DOHH2 (cell line): ENCODE results near the gene ASB7.
A peak's percentile ranks its signal among the peaks of the same experiment; 100 is the strongest.

Experiments
- H3F3A ChIP-seq: fragments of 200-600 bp; sonication (generic), shearing (Covaris generic); 2 replicates; pipeline ENCODE4 v1.6.0; 2016; ENCODE audit warnings: antibody characterized with exemption, mild to moderate bottlenecking; ENCODE audit not compliant: control insufficient read depth, insufficient read depth
- H3K27ac ChIP-seq: fragments of 200-600 bp; sonication (generic); 2 replicates; pipeline ENCODE4 v1.5.1; 2014; ENCODE audit warnings: low read depth, mild to moderate bottlenecking, low read length, moderate library complexity
- H3K27me3 ChIP-seq: fragments of 200-600 bp; sonication (generic); 2 replicates; pipeline ENCODE4 v1.6.1; 2014; ENCODE audit warnings: mild to moderate bottlenecking, low read length, mixed read lengths; ENCODE audit not compliant: control insufficient read depth
- H3K36me3 ChIP-seq: fragments of 200-600 bp; sonication (generic); 2 replicates; pipeline ENCODE4 v1.6.1; 2014; ENCODE audit warnings: mild to moderate bottlenecking, low read length, moderate library complexity, mixed read lengths; ENCODE audit not compliant: control insufficient read depth
- H3K4me1 ChIP-seq: fragments of 200-600 bp; sonication (generic); 2 replicates; pipeline ENCODE4 v1.6.1; 2014; ENCODE audit warnings: mild to moderate bottlenecking, low read length, mixed read lengths; ENCODE audit not compliant: control insufficient read depth
- H3K4me2 ChIP-seq: fragments of 200-600 bp; sonication (generic); 2 replicates; pipeline ENCODE4 v1.6.0; 2014; ENCODE audit warnings: mild to moderate bottlenecking, low read length, moderate library complexity
- H3K4me3 ChIP-seq: fragments of 200-600 bp; sonication (generic); 2 replicates; pipeline ENCODE4 v1.5.1; 2014; ENCODE audit warnings: mild to moderate bottlenecking, low read length, mixed read lengths
- H3K79me2 ChIP-seq: fragments of 200-600 bp; sonication (generic); 2 replicates; pipeline ENCODE4 v1.6.1; 2014; ENCODE audit warnings: mild to moderate bottlenecking, low read length, mixed read lengths; ENCODE audit not compliant: control insufficient read depth
- H3K9me2 ChIP-seq: fragments of 200-600 bp; sonication (generic); replicated peaks from 2 replicates; pipeline ENCODE4 v1.6.1; 2014; ENCODE audit warnings: mild to moderate bottlenecking, low read length, mixed read lengths; ENCODE audit not compliant: control insufficient read depth
- H3K9me3 ChIP-seq: fragments of 200-600 bp; sonication (generic); 2 replicates; pipeline ENCODE4 v1.6.1; 2014; ENCODE audit warnings: antibody characterized with exemption, low read length, mixed read lengths; ENCODE audit not compliant: control insufficient read depth, insufficient read depth
- H4K20me1 ChIP-seq: fragments of 200-600 bp; sonication (generic); 2 replicates; pipeline ENCODE4 v1.6.0; 2014; ENCODE audit warnings: low read depth, mild to moderate bottlenecking, antibody characterized with exemption, low read length, moderate library complexity; ENCODE audit not compliant: control insufficient read depth, insufficient read depth
- EZH2phosphoT487 ChIP-seq: fragments of 200-600 bp; sonication (generic); IDR thresholded peaks from 2 replicates; pipeline ENCODE4 v1.6.1; 2017; ENCODE audit warnings: borderline replicate concordance, mild to moderate bottlenecking, antibody characterized with exemption, low read length, moderate library complexity, mixed read lengths
- TF ChIP-seq, protein P1 (sequence below): fragments of 200-600 bp; sonication (generic); IDR thresholded peaks from one replicate; pipeline ENCODE4 v1.5.1; 2014; ENCODE audit warnings: antibody characterized with exemption, mild to moderate bottlenecking, low read depth, low read length; ENCODE audit not compliant: poor library complexity, severe bottlenecking

The ASB7 gene

DNA sequence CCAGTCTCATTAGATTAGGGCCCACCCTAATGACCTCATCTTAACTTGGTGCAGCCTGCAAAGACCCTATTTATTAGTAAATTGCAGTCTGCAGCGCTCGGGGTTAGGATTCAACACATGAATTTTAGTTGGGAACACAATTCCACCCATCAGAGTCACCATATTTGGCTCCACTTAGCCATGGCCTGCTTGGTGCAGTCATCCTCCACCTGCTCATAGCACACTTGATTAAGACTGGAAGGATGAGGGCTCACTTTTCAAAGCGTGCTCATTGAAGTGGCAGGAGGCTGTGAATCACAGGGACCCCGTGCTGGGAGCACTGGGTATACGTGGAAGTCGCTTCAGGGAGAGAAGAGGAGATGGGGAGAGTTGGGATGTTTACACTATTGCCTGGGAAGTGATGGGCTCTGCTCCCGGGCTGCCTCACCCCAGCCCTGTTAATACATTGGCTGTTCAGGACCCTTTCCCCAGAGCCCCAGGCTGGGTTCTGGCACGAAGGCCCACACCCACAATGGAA is 68.2 kb downstream of the ASB7 start:
- H3K4me3 ChIP-seq, result no peak overlapping the region
- H3K4me2 ChIP-seq, result no peak overlapping the region
- no peaks in the 10 kb centered on the region for H3F3A ChIP-seq
- no peaks in the 10 kb centered on the region for H3K36me3 ChIP-seq
- TF ChIP-seq, protein P1, sequence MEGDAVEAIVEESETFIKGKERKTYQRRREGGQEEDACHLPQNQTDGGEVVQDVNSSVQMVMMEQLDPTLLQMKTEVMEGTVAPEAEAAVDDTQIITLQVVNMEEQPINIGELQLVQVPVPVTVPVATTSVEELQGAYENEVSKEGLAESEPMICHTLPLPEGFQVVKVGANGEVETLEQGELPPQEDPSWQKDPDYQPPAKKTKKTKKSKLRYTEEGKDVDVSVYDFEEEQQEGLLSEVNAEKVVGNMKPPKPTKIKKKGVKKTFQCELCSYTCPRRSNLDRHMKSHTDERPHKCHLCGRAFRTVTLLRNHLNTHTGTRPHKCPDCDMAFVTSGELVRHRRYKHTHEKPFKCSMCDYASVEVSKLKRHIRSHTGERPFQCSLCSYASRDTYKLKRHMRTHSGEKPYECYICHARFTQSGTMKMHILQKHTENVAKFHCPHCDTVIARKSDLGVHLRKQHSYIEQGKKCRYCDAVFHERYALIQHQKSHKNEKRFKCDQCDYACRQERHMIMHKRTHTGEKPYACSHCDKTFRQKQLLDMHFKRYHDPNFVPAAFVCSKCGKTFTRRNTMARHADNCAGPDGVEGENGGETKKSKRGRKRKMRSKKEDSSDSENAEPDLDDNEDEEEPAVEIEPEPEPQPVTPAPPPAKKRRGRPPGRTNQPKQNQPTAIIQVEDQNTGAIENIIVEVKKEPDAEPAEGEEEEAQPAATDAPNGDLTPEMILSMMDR, result no peak
- TF ChIP-seq EZH2phosphoT487, result no peak
- no peaks in the 10 kb centered on the region for H3K4me1 ChIP-seq
- no peak overlapping the region for H3K27ac ChIP-seq
- H3K79me2 ChIP-seq, result no peaks in the 10 kb centered on the region
- H3K27me3 ChIP-seq, result no peaks in the 10 kb centered on the region
- H4K20me1 ChIP-seq, result no peaks in the 10 kb centered on the region
- H3K9me3 ChIP-seq, result no peaks in the 10 kb centered on the region
- no peaks in the 10 kb centered on the region for H3K9me2 ChIP-seq

DNA sequence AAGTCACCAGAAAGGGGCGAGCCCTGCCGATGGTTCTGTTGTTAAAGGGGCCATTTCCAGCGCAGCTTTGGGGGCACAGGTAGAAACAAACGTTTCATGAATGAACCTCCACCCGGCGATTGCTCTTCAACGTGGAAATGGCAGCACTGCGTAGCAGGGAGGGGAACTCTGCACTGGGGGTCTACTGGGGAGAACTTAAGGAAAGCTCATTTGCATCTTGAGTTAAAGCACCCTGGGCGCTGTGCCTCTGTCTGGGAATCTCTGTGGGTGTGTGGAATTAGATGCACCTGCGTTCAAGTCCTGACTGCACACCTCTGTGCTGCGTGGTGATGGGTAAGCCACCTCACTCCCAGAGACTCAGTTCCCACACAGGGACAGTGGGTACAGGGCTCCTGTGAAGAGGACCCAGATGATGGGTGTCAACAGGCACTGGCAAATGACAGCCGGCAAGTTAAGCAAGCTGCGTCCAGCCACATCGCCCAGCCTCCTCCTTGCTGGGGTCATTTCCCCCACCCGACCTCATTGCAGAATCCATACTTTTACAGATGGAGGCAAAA is 68.8 kb downstream of the ASB7 start:
- no peaks in the 10 kb centered on the region for H3K4me1 ChIP-seq
- H3K4me2 ChIP-seq, result no peak overlapping the region
- H3K27me3 ChIP-seq, result no peaks in the 10 kb centered on the region
- TF ChIP-seq EZH2phosphoT487, result no peak
- TF ChIP-seq, protein P1, result no peak
- no peaks in the 10 kb centered on the region for H3F3A ChIP-seq
- no peak overlapping the region for H3K4me3 ChIP-seq
- no peaks in the 10 kb centered on the region for H3K36me3 ChIP-seq
- H3K79me2 ChIP-seq, result no peaks in the 10 kb centered on the region
- no peaks in the 10 kb centered on the region for H3K9me2 ChIP-seq
- no peaks in the 10 kb centered on the region for H3K9me3 ChIP-seq
- no peaks in the 10 kb centered on the region for H4K20me1 ChIP-seq
- no peak overlapping the region for H3K27ac ChIP-seq

DNA sequence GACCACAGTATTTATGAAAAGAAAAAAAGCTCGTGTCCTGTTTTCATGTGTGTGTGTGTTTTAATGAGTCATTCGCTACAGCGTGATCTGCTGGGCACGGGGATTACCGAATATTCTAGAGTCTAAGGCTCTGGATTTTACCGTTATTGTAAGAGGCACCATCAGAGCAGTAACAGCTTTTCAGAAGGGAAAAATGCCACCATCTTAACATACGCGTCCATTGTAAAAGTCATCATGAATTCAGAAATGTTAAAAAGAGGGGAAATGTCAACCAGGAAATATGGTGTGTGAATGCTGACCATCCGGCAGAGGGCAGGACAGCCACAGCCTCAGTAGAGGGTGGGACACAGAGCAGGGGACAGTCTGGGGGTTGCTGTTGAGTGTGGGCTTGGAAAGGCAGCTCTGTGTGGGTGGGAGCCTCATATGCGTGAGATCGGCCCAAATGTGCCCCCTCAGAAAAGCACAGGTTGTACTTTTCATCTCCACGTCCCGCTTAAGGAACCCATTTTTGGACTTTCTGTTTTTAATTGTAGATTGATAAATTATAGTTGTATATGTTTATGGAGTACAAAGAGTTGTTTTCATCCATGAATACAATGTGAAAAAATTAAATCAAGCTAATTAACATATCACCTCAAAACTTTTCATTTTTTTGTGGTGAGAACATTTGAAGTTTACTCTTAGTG is 69.6 kb downstream of the ASB7 start:
- Histone ChIP-seq H3K27ac (no peak overlapping the region), H4K20me1 (no peaks in the 10 kb centered on the region), H3K4me3 (no peak overlapping the region), H3K9me3 (no peaks in the 10 kb centered on the region), H3K4me2 (no peak overlapping the region), H3K4me1 (no peaks in the 10 kb centered on the region), H3K9me2 (no peaks in the 10 kb centered on the region), H3K36me3 (no peaks in the 10 kb centered on the region), H3K79me2 (no peaks in the 10 kb centered on the region), H3F3A (no peaks in the 10 kb centered on the region), H3K27me3 (no peaks in the 10 kb centered on the region)
- no peak for TF ChIP-seq EZH2phosphoT487
- TF ChIP-seq, protein P1, result peak; percentile 38
